ENCODE data around the gene POLR3A.

The POLR3A gene

DNA sequence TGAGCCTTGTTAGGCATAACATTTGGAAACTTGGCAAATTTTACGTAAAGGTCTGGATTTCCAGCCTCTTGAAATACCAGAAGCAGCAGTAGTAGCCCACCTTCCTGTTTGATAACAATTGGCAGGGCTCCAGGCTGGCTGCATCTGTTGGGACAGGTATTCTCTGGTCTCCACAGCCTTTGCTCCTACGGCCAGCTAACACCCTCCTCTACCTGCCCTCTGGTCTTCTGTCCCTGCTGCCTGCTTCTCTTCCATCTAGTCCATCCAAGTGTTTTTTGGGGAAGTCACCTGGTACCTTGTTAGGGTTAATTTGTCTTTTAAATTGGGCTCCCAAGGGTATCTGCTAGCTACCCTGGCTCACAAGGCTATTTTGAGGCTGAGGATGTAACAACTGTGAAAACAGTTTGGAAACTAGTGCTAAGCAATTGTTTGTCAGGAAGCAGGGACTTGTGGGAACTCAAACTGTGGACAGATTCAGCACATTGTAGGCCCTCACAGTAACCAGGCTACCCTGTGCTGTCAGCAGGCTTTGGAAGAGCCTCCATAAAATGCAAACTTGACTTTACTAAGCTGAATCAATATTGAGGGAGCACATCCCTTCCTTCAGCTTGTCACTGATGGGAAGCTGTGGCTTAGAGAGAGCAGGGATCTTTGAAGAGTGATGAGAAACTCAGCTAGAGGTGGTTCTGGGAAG is 12.9 kb upstream of the POLR3A start:
- no peak for DNase-seq (ENCODE audit: low read depth)
- TF ChIP-seq, protein P1, sequence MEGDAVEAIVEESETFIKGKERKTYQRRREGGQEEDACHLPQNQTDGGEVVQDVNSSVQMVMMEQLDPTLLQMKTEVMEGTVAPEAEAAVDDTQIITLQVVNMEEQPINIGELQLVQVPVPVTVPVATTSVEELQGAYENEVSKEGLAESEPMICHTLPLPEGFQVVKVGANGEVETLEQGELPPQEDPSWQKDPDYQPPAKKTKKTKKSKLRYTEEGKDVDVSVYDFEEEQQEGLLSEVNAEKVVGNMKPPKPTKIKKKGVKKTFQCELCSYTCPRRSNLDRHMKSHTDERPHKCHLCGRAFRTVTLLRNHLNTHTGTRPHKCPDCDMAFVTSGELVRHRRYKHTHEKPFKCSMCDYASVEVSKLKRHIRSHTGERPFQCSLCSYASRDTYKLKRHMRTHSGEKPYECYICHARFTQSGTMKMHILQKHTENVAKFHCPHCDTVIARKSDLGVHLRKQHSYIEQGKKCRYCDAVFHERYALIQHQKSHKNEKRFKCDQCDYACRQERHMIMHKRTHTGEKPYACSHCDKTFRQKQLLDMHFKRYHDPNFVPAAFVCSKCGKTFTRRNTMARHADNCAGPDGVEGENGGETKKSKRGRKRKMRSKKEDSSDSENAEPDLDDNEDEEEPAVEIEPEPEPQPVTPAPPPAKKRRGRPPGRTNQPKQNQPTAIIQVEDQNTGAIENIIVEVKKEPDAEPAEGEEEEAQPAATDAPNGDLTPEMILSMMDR (IDR thresholded peaks at IDR 0.05; ENCODE audit: low read depth, low read length, missing control alignments), result no peak
- in situ Hi-C loops (cut with HindIII; ENCODE audit: low sequenced_read_pairs), result loop anchor here (10.0 kb wide), 2 partner anchors 713 to 993 kb away; no protein-coding TSS in a partner anchor
- no peak overlapping the region for H3K4me3 ChIP-seq (ENCODE audit: low read depth, low read length)

DNA sequence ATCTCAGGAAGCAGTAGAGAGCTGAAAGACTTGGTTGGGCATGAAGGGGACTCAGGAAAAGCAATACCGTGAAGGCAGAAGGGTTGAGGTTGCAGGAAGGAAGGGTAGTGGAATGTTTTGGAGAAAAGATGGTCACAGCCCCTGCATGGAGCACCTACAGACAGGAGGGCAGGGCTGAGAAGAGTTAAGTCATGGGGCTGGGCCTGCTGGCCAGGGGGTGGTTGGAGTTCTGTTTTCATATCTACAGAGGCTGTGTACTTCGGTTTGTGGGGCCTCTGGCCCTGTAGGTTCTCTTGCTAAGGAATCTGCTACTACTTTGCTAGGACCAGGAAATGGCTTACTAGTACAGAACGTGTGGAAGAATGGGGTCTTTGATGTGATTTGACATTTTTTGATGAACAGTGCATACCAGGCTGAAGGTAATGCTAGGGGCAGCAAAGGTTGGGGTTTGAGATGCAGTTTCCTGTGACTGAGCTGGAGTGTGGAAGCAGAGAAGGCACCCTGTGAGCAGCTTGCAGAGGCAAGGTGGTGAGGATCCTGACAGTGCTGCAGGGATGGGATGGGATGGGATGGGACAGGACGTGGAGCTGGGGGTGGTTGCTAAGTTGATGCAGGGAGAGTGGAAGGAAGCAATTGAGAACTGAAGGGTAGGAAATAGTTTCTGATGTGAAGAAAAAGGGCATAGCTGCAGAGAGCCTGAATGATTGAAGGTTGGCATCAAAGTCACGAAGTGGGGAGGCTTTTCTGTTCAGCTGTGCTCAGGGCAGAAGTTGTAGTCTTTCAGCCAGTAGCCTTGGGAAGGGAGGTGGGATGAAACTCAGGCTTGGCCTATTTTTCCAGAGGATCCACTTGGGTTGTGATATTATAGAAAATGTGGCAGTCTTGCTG is 12.1 kb upstream of the POLR3A start:
- DNase-seq (ENCODE audit: low read depth), result no peak
- TF ChIP-seq, protein P1 (IDR thresholded peaks at IDR 0.05; ENCODE audit: low read depth, low read length, missing control alignments), result no peak
- in situ Hi-C loops (cut with HindIII; ENCODE audit: low sequenced_read_pairs), result loop anchor here (10.0 kb wide), 2 partner anchors 713 to 993 kb away; no protein-coding TSS in a partner anchor
- no peak overlapping the region for H3K4me3 ChIP-seq (ENCODE audit: low read depth, low read length)

DNA sequence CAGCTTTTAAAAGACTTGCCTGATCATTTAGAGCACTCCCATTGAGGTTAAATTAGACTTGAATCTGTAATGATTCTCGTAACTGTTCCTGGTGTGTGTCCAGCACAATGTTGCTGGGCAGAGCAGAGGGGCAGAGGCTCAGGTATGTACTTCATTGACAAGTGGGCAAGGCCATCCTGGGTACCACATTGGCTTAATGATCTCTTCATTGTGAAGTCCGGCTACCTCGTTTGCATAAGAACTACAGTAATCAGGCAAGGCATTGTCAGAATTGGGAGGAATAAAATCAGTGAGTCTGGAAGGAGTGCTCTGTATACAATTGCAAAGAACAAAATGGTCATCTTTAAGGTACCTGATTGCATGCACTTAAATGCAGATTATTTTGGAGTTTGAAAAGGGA is 10.4 kb upstream of the POLR3A start:
- in situ Hi-C loops (cut with HindIII; ENCODE audit: low sequenced_read_pairs), result loop anchor here (10.0 kb wide), 2 partner anchors 715 to 995 kb away; no protein-coding TSS in a partner anchor
- H3K4me3 ChIP-seq (ENCODE audit: low read depth, low read length), result no peak overlapping the region
- TF ChIP-seq, protein P1 (IDR thresholded peaks at IDR 0.05; ENCODE audit: low read depth, low read length, missing control alignments), result no peak
- no peak for DNase-seq (ENCODE audit: low read depth)

DNA sequence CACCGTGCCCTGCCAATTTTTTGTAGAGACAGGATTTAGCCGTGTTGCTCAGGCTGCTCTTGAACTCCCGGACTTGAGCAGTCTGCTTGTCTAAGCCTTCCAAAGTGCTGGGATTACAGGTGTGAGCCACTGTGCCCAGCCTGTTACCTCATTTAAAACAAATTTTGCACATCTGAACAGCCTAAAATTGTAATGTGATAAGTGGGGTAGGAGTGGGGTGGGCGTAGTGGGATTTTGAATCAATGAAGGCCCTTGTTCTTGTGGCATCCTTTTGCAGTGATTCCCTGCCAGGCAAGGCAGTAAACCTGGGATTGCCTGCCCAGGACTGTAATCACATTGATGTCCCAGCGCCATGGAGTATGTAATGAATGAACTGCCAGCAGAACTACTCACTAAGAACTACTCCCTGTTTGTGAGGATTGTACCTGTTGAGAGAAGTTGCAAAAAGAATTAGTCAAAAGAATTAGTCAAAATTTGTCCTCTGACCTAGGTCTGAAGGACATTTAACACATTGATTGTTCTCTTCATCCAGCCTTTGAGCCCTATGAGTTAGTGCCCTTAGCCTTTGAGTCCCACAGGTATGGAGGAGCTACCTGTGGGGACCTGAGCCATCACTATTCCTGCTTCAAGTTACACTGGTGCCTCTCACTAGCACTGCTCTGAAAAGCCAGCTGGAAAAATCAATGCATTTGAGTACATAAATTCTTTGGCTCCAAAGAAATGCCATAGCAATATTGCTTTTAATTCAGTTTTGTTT is 9.7 kb upstream of the POLR3A start:
- DNase-seq (ENCODE audit: low read depth), result no peak
- no peak overlapping the region for H3K4me3 ChIP-seq (ENCODE audit: low read depth, low read length)
- in situ Hi-C loops (cut with HindIII; ENCODE audit: low sequenced_read_pairs), result no loop called here
- TF ChIP-seq, protein P1 (IDR thresholded peaks at IDR 0.05; ENCODE audit: low read depth, low read length, missing control alignments), result no peak

DNA sequence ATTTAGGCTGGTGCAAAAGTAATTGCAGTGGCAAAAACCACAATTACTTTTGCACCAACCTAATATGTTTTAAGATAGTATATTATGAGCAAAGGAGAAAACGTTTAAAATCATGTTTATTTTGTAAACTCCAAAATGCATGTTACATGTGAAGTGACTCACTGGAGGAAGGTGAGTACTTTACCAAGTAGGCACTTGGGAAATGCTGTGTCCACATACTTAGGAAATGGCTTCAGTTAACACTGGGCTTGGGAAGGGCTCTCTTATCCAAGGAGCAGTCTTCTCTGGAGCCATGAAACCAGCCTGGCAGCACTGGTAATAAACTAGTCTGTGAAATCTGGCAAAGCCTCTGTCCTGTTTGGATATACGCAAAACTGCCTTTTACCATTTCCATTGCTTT is 8.8 kb upstream of the POLR3A start:
- in situ Hi-C loops (cut with HindIII; ENCODE audit: low sequenced_read_pairs), result no loop called here
- no peak for DNase-seq (ENCODE audit: low read depth)
- no peak overlapping the region for H3K4me3 ChIP-seq (ENCODE audit: low read depth, low read length)
- TF ChIP-seq, protein P1 (IDR thresholded peaks at IDR 0.05; ENCODE audit: low read depth, low read length, missing control alignments), result no peak

All from astrocyte of the cerebellum (primary cell).